ENCODE measurements around the gene DUOX1. TPM values are rescaled to one million over a fixed set of nuclear protein-coding genes. Genes with fewer than 3 reads are reported as not detected.

DUOX1 gene
- total and polyA plus RNA-seq, 2 of the 13 experiments (the other 11 are each of a cell fraction or from before 2014, with no cell fraction given) = 0.03 TPM; not detected in 1

DNA sequence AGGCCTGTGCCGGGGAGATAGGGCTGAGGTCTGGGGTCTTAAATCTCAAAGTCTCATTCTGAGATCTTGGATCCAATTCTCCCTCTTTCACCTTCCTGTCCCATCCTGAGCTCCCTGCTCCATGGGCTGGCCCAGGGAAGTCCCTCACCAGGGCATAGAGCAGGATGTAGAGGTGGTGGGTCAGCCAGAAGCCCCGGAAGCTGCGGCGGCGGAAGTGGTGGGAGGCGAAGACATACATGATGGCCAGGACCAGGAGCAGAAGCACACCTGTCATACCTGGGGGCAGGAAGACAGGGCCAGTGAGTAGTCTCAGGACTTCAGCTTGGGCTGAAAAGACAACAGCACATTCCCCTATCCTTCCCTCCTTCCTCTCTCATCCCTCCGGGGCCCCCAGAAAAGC, 32.3 kb upstream of the DUOX1 start:
- Histone ChIP-seq H3K36me3 (replicated peaks in 1 of 2; ENCODE audit: control insufficient read depth in 1 of 2, insufficient read depth in 2 of 2, low read length in 2 of 2) (no peaks in the 10 kb centered on the region), H3K4me1 (ENCODE audit: insufficient read depth, low read length) (no peaks in the 10 kb centered on the region), H3K4me3 (replicated peaks in 1 of 3; ENCODE audit: insufficient read depth in 1 of 3, low read depth in 2 of 3, low read length in 3 of 3) (no peak overlapping the region), H2AFZ (ENCODE audit: low read length) (no peak overlapping the region), H3K27ac (ENCODE audit: extremely low read length, insufficient read depth, low read length) (no peak overlapping the region), H3K27me3 (ENCODE audit: control insufficient read depth in 1 of 2, insufficient read depth in 2 of 2, low read length in 2 of 2) (peaks cover 9 to 53% of the 10 kb centered on the region in 2 experiments; a peak in 4 of 5 replicates), H3K9ac (ENCODE audit: insufficient read depth, low read depth, low read length) (no peak overlapping the region), H4K20me1 (ENCODE audit: insufficient read depth, low read length) (no peaks in the 10 kb centered on the region), H3K79me2 (ENCODE audit: insufficient read depth, low read length) (no peaks in the 10 kb centered on the region), H3K4me2 (ENCODE audit: low read depth, low read length) (no peak overlapping the region), H3K9me3 (ENCODE audit: low read length) (no peaks in the 10 kb centered on the region)
- ATAC-seq = no peak
- WGBS (ENCODE audit: low lambda C conversion rate) = 86% methylated on average over 7 of the region's 7 CpGs
- POLR2A ChIA-PET = no interaction called here
- FAIRE-seq = no peak
- no TSS peak for BruUV-seq (replicated peaks)
- TF ChIP-seq, protein P1, sequence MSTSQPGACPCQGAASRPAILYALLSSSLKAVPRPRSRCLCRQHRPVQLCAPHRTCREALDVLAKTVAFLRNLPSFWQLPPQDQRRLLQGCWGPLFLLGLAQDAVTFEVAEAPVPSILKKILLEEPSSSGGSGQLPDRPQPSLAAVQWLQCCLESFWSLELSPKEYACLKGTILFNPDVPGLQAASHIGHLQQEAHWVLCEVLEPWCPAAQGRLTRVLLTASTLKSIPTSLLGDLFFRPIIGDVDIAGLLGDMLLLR (CRISPR knock-in tag; IDR thresholded peaks at IDR 0.05) = no peak
- TF ChIP-seq ZBTB1 (CRISPR knock-in tag; IDR thresholded peaks at IDR 0.05; ENCODE audit: borderline replicate concordance) (no peak), ZNF232 (CRISPR knock-in tag; IDR thresholded peaks at IDR 0.05; ENCODE audit: borderline replicate concordance) (no peak), ZNF776 (CRISPR knock-in tag; IDR thresholded peaks at IDR 0.05) (no peak), ZMYM2 (CRISPR knock-in tag; IDR thresholded peaks at IDR 0.05) (no peak), ARNT (IDR thresholded peaks at IDR 0.05) (no peak), SMC3 (IDR thresholded peaks at IDR 0.05; ENCODE audit: low read length) (no peak), GATAD1 (CRISPR knock-in tag; IDR thresholded peaks at IDR 0.05) (no peak), JARID2 (CRISPR knock-in tag; IDR thresholded peaks at IDR 0.05; ENCODE audit: insufficient replicate concordance) (no peak), ZNF510 (CRISPR knock-in tag; IDR thresholded peaks at IDR 0.05; ENCODE audit: low read depth) (no peak), MED8 (CRISPR knock-in tag; IDR thresholded peaks at IDR 0.05; ENCODE audit: insufficient replicate concordance) (no peak), ZNF101 (CRISPR knock-in tag; IDR thresholded peaks at IDR 0.05; ENCODE audit: borderline replicate concordance, low read depth) (no peak), GATAD2A (CRISPR knock-in tag; IDR thresholded peaks at IDR 0.05) (no peak)
- TF ChIP-seq, protein P2, sequence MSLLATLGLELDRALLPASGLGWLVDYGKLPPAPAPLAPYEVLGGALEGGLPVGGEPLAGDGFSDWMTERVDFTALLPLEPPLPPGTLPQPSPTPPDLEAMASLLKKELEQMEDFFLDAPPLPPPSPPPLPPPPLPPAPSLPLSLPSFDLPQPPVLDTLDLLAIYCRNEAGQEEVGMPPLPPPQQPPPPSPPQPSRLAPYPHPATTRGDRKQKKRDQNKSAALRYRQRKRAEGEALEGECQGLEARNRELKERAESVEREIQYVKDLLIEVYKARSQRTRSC (CRISPR knock-in tag; IDR thresholded peaks at IDR 0.05; ENCODE audit: low read depth) = no peak
- TF ChIP-seq, protein P3, sequence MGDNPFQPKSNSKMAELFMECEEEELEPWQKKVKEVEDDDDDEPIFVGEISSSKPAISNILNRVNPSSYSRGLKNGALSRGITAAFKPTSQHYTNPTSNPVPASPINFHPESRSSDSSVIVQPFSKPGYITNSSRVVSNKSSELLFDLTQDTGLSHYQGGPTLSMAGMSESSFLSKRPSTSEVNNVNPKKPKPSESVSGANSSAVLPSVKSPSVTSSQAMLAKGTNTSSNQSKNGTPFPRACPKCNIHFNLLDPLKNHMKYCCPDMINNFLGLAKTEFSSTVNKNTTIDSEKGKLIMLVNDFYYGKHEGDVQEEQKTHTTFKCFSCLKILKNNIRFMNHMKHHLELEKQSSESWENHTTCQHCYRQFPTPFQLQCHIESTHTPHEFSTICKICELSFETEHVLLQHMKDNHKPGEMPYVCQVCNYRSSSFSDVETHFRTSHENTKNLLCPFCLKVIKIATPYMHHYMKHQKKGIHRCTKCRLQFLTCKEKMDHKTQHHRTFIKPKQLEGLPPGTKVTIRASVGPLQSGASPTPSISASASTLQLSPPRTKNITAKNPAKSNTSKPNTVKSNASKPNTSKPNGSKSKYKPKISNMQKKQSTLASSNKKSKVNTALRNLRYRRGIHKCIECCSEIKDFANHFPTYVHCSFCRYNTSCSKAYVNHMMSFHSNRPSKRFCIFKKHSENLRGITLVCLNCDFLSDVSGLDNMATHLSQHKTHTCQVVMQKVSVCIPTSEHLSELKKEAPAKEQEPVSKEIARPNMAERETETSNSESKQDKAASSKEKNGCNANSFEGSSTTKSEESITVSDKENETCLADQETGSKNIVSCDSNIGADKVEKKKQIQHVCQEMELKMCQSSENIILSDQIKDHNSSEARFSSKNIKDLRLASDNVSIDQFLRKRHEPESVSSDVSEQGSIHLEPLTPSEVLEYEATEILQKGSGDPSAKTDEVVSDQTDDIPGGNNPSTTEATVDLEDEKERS (CRISPR knock-in tag; IDR thresholded peaks at IDR 0.05) = no peak
- TF ChIP-seq, protein P4, sequence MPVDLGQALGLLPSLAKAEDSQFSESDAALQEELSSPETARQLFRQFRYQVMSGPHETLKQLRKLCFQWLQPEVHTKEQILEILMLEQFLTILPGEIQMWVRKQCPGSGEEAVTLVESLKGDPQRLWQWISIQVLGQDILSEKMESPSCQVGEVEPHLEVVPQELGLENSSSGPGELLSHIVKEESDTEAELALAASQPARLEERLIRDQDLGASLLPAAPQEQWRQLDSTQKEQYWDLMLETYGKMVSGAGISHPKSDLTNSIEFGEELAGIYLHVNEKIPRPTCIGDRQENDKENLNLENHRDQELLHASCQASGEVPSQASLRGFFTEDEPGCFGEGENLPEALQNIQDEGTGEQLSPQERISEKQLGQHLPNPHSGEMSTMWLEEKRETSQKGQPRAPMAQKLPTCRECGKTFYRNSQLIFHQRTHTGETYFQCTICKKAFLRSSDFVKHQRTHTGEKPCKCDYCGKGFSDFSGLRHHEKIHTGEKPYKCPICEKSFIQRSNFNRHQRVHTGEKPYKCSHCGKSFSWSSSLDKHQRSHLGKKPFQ (CRISPR knock-in tag; IDR thresholded peaks at IDR 0.05; ENCODE audit: insufficient replicate concordance) = no peak
- CTCF ChIA-PET (ENCODE audit: low intra/inter-chr PET ratio, low total read pairs) = no interaction called here
- DNase-seq (ENCODE audit: low spot score) = no peak
- in situ Hi-C loops (cut with HindIII; ENCODE audit: extremely low pct_ligation_motif_present, low pct_unique_long_range_greater_than_20kb) = no loop called here
- intact Hi-C loops (cut with micrococcal nuclease; ENCODE audit: unreplicated experiment) = no loop called here
